T follicular helper cell (primary cell): ENCODE results near the gene RAB34.
"Not testable (repeated sequence)": the region's sequence is repeated elsewhere in the genome, so short reads cannot be mapped to it uniquely, and the experiment has no call there.

ENCODE experiments used
- DNase-seq: peaks from one replicate; pipeline ENCODE4 v3.0.0-alpha.2; 2020; ENCODE audit warnings: low read depth

Gene RAB34

GRCh38 chr17:28745786-28746411, 28.2 kb upstream of the RAB34 start:
- DNase-seq = no peak

- DNase-seq = no peak
These were observed 27.5 kb upstream of the RAB34 start for GRCh38 chr17:28744972-28745785.

GRCh38 chr17:28744104-28744971, 26.7 kb upstream of the RAB34 start:
- DNase-seq = peak; percentile 63

- peak; percentile 59 for DNase-seq
These were observed 25.8 kb upstream of the RAB34 start, which contains the start of gene TRAF4 for GRCh38 chr17:28743243-28744103. Gene TRAF4, plus strand, starts transcription at chr17:28744011. Its CDS starts 102 bp downstream, at chr17:28744113.

- DNase-seq = no peak
These were observed 24.0 kb upstream of the RAB34 start for GRCh38 chr17:28741358-28742349.

GRCh38 chr17:28740406-28741357, 23.0 kb upstream of the RAB34 start:
- no peak for DNase-seq

- DNase-seq = no peak
These were observed 21.2 kb upstream of the RAB34 start for GRCh38 chr17:28738680-28739384.

- no peak for DNase-seq
These were observed 20.4 kb upstream of the RAB34 start for GRCh38 chr17:28737770-28738679.

- DNase-seq = no peak
These were observed 19.6 kb upstream of the RAB34 start for GRCh38 chr17:28737316-28737715.

GRCh38 chr17:28735913-28736769, 18.5 kb upstream of the RAB34 start:
- DNase-seq = not testable (repeated sequence)

- DNase-seq = no peak
These were observed 17.6 kb upstream of the RAB34 start for GRCh38 chr17:28735242-28735722.

GRCh38 chr17:28734712-28735241, 17.1 kb upstream of the RAB34 start:
- DNase-seq = no peak

- DNase-seq = no peak
These were observed 15.7 kb upstream of the RAB34 start for GRCh38 chr17:28733346-28733745.

- no peak for DNase-seq
These were observed 12.3 kb upstream of the RAB34 start for GRCh38 chr17:28729950-28730330.

- peak; percentile 96 for DNase-seq
These were observed 10.9 kb upstream of the RAB34 start, which contains the start of gene NEK8 for GRCh38 chr17:28728364-28729200. Gene NEK8, plus strand, starts transcription at chr17:28728788. Its CDS starts 26 bp downstream, at chr17:28728814.
